HG02852 (cell line): ENCODE data around the gene PTPA.
A peak's percentile ranks its signal among the peaks of the same experiment; 100 is the strongest.
"Not testable (repeated sequence)": the region's sequence is repeated elsewhere in the genome, so short reads cannot be mapped to it uniquely, and the experiment has no call there.

Experiments
- ATAC-seq: cut with Tn5 transposase; IDR thresholded peaks from one replicate; pipeline ENCODE4 v1.9.1; 2021; ENCODE audit warnings: mild to moderate bottlenecking, moderate library complexity; ENCODE audit not compliant: unreplicated experiment

The PTPA gene

DNA sequence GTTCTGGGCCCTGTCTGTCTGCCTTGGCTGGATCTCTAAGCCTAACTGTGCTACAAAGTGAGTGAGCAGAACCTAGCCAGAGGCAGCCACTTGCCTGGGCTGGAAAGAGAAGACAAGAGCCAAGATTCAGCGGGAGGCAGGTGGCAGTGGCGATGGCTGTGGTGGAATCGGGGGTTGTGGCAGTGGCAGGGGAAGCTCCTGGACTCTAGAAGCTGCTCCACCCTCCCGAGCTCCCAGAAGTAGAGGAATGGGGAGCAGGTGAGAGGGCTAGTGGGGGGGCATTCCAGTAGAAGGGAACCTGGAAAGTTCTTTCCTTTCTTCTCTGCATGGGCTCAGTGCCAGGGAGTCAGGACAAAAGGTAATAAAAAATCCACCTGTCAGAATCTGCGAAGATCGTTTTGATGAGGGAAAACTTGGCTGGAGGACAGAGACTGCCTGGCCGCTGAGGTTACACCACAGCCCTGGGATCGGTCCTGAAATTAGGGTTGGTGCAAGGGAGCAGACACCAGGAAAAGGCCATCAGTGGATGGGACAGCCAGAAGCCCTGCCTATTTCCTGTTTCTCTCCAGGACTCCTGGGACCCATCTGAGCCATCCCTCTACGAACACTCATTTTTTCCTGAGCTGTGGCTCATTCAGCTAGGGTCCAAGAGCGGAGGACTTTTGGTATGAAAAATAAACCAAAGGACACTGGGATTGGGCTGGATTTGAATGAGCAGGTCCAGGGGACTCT lies 2.2 kb upstream of the PTPA start:
- ATAC-seq, result no peak

DNA sequence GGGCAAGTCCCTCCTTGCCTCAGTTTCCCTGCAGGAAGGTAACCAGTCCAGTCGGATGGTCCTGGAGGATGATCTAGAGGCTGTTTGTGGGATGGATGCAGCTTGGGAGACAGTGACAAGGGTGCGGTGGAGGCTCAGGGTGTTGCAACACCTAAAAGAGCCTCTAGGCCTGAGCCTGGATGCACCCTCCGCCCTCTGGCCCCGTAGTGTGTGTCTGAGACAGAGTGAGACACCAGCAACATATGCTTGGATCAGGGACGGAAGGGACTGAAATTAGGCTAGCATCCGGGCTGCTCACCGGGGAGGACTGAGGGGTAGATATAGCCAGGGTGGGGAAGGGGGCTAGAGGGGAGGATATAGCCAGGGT lies 1.7 kb upstream of the PTPA start:
- ATAC-seq, result no peak

DNA sequence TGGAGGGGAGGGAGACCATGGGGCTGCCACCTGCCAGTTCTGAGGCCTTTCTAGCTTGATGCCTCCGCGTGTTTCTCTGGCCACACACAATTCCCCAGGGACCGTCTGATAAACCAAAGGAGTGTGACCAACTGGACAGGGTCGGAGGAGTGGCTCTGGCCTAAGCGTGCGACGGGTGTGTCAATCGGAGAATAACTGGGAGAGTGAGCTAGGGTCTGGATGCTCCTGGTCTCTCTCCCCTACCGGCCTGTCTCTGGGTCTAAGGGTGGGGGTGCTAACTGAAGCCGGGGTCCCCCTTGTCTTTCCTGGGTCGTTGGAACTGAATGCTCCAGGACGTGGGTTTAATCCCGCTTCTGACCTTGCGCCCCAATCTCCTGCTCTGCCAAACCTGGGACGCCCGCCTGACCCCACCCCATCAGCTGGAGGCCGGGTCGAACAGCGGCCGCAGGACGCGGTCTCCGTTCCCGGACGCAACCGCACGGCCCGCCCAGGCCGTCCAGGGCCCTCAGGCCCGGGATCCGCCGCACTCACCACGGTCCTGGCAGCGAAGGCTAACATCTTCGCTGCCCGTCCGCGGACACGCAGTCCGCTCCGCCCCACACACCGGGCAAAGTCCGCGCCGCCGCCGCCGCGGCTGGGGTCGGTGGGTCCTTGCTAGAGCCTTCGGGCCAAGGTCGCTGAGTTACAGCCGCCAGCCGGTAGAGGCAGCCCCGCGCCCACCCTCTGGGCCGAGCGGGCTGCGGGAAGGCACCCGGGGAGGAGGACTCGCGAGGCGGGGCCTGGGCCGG lies 1.1 kb upstream of the PTPA start:
- peak; percentile 3 for ATAC-seq

DNA sequence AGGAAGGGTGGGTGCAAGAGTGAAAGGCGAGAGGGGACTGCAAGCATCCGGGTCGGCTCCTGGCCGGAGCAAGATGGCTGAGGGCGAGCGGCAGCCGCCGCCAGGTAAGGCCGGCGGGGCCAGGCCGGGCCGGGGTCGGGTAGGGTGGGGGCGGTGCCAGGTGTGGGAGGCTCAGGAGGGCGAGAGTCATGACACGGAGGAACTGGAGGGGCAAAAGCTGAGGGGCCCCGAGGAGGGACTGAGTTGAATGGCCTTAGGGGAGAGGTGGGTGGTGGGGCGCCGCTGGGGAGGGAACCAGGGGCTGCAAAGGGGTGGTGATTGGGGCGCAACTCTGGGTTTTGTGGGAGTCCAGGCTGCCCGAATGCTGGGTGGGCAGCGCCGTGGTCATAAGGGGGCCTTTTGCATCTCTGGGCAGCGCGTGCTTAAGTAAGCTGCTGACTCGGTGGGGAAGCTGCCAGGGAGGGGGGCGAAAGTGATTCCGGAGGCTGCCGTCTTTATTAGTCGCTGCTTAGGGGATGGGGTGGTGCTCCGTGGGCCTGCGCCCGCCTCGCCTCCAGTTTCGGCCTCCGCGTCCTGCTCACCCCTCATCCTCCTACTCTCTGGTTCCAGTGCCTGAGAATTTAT lies 425 bp downstream of the PTPA start:
- no peak for ATAC-seq

DNA sequence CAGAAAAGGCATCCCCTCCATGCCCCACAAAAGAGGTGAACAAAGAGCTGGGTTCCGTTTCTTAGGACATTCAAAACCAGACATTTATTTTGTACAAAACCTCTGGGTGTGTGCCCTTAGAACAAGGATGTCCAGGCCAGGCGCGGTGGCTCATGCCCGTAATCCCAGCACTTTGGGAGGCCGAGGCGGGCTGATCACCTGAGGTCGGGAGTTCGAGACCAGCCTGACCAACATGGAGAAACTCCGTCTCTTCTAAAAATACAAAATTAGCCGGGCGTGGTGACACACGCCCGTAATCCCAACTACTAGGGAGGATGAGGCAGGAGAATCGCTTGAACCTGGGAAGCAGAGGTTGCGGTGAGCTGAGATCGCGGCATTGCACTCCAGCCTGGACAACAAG lies 1.3 kb downstream of the PTPA start:
- ATAC-seq, result not testable (repeated sequence)

DNA sequence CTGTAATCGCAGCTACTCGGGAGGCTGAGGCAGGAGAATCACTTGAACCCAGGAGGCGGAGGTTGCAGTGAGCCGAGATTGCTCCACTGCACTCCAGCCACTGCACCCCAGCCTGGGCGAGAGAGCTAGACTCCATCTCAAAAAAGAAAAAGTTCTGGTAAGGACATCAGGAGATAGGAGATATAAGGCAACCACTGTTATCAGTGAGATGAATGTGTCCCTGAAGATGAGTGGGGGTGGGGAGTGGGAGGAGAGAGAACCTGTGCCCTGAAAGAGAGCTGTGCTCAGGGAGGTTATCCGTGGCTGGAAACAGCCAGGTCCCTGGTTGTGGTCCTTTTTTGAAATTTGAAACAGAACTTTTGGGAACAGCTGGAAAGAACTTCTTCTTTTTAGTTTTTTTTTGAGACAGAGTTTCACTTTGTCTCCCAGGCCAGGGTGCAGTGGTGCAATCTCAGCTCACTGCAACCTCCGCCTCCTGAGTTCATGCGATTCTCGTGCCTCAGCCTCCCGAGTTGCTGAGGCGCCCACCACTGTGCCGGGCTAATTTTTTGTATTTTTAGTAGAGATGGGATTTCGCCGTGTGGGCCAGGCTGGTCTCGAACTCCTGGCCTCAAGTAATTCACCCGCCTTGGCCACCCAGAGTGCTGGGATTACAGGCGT lies 2.6 kb downstream of the PTPA start:
- ATAC-seq, result no peak

DNA sequence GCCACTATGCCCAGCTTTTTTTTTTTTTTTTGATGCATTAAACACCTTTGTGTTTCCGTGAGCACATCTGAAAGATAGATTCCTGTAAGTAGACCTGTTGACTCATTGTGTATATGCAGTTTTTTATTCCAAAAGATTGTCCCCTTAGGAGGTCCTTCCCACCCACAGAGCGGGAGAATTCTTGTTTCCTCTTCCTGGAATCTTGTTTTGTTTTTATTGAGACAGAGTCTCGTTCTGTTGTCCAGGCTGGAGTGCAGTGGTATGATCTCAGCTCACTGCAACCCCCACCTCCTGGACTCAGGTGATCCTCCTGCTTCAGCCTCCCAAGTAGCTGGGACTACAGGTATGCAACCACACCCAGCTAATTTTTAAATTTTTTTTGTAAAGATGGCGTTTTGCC lies 7.6 kb downstream of the PTPA start:
- ATAC-seq, result no peak

DNA sequence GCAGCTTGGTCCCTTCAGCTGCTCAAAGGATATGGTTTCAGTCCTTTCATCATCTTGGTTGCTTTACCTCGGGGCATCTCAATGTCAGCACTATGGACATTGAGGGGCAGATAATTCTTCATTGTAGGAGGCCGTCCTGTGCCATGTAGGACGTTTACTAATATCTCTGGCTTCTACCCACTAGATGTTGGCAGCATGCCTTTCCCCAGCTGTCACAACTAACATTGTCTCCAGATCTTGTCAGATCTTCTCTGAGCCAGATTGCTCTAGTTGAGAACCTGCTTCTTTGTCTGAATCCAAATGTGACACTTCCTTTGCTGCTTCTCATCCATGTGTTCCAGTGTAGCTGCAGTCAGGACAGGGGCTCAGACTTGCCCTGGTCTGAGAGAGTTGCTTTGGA lies 10.3 kb downstream of the PTPA start:
- ATAC-seq, result no peak

- ATAC-seq, result no peak
Measured at GRCh38 chr9:129122133-129122532, 10.9 kb downstream of the PTPA start.

DNA sequence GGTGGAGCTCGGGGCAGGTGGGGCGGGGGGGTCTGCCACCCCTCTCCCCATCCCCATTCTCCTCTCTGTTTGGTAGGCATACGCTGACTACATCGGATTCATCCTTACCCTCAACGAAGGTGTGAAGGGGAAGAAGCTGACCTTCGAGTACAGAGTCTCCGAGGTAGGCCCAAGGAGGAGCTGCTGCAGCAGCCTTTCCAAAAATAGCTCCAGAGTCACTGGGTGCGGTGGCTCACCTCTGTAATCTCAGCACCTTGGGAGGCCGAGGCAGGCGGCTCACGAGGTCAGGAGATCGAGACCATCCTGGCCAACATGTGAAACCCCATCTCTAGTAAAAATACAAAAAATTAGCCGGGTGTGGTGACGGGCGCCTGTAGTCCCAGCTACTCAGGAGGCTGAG lies 11.8 kb downstream of the PTPA start:
- not testable (repeated sequence) for ATAC-seq

GRCh38 chr9:129124506-129125069 lies 13.4 kb downstream of the PTPA start:
- no peak for ATAC-seq

DNA sequence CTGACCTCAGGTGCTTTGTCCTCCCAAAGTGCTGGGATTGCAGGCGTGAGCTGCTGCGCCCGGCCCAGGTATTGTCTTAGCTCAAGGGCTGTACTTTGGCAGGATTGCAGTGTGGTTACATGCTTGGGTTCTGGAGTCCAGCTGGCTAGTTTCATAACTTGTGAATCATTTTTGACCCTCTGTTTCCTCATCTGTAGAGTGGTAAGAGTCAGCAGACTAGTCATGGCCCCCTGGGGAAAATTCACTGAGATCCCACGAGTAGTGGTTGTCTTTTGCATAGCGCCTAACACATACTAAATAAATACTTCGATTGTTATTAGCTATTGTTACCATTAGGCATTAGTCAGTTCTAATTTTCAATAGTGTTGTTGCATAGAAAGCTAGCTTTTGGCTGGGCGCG lies 14.3 kb downstream of the PTPA start:
- no peak for ATAC-seq

DNA sequence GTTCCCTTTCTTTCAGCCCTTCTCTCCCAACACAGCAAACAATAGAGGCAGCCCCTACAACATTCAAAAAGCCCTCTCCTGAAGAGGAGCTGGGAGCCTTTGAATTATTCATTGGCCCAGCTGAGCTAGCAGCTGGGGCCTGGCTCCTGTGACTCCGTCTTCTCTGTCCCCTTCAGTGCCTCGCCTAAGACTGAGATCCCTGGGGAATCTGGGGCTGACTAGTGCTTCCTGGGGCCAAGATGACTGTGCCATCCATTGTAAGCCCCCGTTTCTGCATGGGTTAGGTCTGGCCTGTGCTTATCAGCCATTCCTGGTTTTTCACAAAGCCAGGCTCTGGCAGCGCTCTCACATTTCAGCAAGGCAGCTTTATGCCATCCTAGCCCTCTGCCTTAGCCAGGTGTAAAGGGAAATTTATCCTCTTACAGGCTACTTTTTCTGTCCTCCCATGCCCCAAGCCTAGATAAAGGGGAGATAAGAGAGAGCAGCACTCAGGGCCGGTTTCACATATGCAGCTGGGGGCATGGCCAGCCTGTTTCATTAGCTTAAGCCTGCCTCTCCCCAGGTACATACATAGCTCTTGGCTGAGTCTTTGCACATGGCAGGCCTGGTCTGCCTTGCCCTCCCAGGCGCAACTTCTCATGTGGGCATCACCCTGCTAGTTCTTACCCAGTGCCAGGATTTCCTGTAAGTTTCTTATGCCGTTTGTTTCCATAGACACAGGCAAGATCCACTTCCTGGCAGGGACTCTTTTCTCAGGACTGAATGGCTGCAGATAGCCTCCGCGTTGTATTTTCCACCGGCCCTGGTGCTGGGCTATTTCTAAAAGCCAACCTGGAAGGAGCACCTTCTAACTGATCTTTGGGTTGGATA lies 15.8 kb downstream of the PTPA start:
- no peak for ATAC-seq

- no peak for ATAC-seq
Measured at GRCh38 chr9:129128689-129129088, 17.5 kb downstream of the PTPA start.

DNA sequence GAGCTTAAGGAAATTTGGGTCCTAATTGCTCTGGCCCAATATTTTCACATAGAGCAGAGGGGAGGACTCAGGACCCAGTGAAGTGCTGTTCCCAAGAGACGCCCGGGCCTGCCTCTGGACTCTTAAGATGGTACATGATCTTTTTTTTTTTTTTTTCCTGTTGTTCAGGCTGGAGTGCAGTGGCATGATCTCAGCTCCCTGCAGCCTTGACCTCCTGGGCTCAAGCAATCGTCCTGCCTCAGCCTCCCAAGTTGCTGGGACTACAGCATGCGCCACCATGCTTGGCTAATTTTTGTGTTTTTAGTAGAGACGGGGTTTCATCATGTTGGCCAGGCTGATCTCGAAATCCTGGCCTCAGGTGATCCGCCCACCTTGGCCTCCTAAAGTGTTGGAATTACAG lies 19.1 kb downstream of the PTPA start:
- ATAC-seq, result not testable (repeated sequence)

GRCh38 chr9:129130791-129131190 lies 19.6 kb downstream of the PTPA start:
- ATAC-seq, result no peak

DNA sequence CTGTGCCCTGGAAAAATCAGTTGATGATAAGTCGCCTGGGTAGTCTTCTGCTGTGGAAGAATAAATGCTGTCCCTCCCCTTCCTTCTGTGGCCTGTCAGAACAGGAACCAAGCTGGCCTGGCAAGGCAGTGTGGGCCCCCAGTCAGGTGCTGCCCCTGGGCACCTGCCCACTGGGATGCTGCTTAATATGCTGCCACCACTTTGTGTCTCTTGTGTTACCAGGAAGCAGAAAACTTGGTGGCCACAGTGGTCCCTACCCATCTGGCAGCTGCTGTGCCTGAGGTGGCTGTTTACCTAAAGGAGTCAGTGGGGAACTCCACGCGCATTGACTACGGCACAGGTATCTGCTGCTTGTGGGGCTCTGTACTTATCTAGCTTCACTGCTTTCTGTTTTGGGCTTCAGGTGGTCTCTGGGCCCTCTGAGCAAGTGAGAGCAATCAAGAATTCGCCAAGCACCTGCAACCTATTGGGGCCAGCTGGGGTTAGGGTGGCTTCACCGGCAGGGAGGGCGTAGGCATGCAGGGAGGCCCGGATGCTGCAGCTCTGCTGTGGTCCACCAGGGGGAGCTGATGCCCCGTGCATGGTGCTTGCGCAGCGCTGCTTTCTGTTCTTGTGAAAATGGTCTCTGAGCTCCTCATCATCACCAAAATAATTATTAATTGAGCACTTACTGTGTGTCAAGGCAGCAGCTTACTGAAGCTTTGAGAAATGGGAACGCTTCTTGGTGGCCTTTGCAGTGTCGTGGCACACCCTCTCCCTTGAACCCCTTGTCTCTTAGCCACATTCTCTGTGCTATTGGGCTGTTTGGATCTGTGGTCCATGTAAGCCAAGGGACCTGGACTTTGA lies 20.3 kb downstream of the PTPA start:
- no peak for ATAC-seq

DNA sequence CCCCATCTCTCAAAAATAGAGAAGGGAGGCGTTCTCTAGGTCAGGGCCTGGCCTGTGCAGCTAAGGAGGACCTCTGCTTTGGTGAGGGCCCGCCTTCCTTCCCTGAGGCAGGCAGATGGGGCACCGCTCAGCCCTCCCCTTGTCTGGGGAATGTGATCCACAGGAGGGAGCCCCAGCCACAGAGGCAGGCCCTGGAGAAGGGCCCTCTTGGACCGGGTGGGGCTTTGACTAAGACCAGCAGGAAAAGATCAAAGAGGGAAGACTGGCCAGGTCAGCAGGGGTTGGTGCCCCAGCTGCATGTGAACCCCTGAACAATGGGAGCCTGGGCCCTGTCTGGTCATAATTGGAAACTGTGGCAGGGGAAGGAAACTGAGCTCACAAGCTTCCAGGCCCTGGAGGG lies 21.9 kb downstream of the PTPA start:
- ATAC-seq, result no peak

DNA sequence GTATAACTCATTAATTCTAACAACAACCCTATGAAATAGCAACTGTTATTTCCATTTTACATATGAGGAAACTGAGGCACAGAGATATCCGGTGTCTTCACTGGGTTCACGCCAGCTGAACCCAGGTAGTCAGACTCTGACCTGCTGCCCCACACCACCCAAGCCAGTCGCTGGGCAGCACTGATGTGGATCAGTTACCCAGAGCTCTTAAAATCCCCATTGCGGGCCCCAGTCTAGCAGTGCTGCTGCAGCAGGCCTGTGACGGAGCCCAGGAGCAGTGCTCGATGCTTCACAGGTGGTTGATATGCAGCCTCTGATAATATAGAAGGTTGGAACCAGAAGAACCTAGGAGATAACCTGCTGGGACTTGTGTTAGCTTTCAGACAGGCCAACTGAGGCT lies 24.3 kb downstream of the PTPA start:
- no peak for ATAC-seq
